SK-N-SH (cell line): Measurements from ENCODE around the gene EXOSC2. TPM values are rescaled to one million over a fixed set of nuclear protein-coding genes. Genes with fewer than 3 reads are reported as not detected.
A peak's percentile ranks its signal among the peaks of the same experiment; 100 is the strongest.

Experiments
- CTCF ChIA-PET: fragments of 300-600, 350-600 bp; formaldehyde crosslinking; extraction: SDS; loops from one replicate; lab custom pipeline; 2021; lab: Yijun Ruan, JAX
- POLR2A ChIA-PET: fragments of 350-600 bp; sonication (Branson Sonifier 250); formaldehyde crosslinking; extraction: SDS; loops from one replicate; lab custom pipeline; 2020; ENCODE audit warnings: antibody characterized with exemption, inconsistent platforms; lab: Yijun Ruan, JAX
- DNase-seq: peaks from one replicate; pipeline ENCODE4 v3.0.0; 2012
- H2AFZ ChIP-seq: fragments of 200-600 bp; sonication (generic); 2 replicates; pipeline ENCODE4 v1.8.1; 2016; ENCODE audit warnings: antibody characterized with exemption, mild to moderate bottlenecking, low read depth
- H3F3A ChIP-seq: fragments of 200-600 bp; sonication (generic); replicated peaks from 2 replicates; pipeline ENCODE3; 2016; ENCODE audit warnings: antibody characterized with exemption, mild to moderate bottlenecking; ENCODE audit not compliant: insufficient read depth
- H3K27ac ChIP-seq, 2 experiments: fragments of 200-500 bp in 1 of 2; fragments of 200-600 bp in 1 of 2; sonication (Bioruptor generic) in 1 of 2; sonication (generic), shearing (Covaris generic) in 1 of 2; 2 replicates each; pipeline versions ENCODE4 v1.5.1 to v1.6.1; 2014 to 2016; ENCODE audit warnings: low read depth in 2 of 2, inconsistent platforms in 1 of 2, low read length in 1 of 2, mild to moderate bottlenecking in 1 of 2, mixed read lengths in 1 of 2
- H3K27me3 ChIP-seq: fragments of 200-600 bp; sonication (generic), shearing (Covaris generic); 2 replicates; pipeline ENCODE4 v1.6.1; 2016; ENCODE audit warnings: mixed run types; ENCODE audit not compliant: insufficient read depth
- H3K36me3 ChIP-seq, 2 experiments: fragments of 200-500 bp in 1 of 2; fragments of 200-600 bp in 1 of 2; sonication (Bioruptor generic) in 1 of 2; sonication (generic) in 1 of 2; replicated peaks in 1 of 2; 2 replicates each; pipeline versions ENCODE3 to v1.5.1; 2014 to 2016; ENCODE audit warnings: low read length in 1 of 2, mild to moderate bottlenecking in 1 of 2; ENCODE audit not compliant: insufficient read depth in 2 of 2, control insufficient read depth in 1 of 2
- H3K4me1 ChIP-seq, 2 experiments: fragments of 200-500 bp in 1 of 2; fragments of 200-600 bp in 1 of 2; sonication (Bioruptor generic) in 1 of 2; sonication (generic), shearing (Covaris generic) in 1 of 2; 2 replicates each; pipeline versions ENCODE4 v1.5.1 to v1.6.1; 2014 to 2016; ENCODE audit warnings: low read depth in 1 of 2, low read length in 1 of 2, mixed run types in 1 of 2; ENCODE audit not compliant: insufficient read depth in 2 of 2, control insufficient read depth in 1 of 2
- H3K4me2 ChIP-seq: fragments of 200-600 bp; sonication (generic), shearing (Covaris generic); 2 replicates; pipeline ENCODE4 v1.6.1; 2017; ENCODE audit warnings: mixed run types
- H3K4me3 ChIP-seq, 2 experiments: fragments of 200-500 bp in 1 of 2; fragments of 200-600 bp in 1 of 2; sonication (Bioruptor generic) in 1 of 2; sonication (generic), shearing (Covaris generic) in 1 of 2; 2 replicates each; pipeline versions ENCODE4 v1.5.1 to v1.8.1; 2014 to 2016; ENCODE audit warnings: low read depth in 2 of 2, inconsistent platforms in 1 of 2, low read length in 1 of 2, mild to moderate bottlenecking in 1 of 2, mixed read lengths in 1 of 2, moderate library complexity in 1 of 2
- H3K79me2 ChIP-seq: fragments of 200-600 bp; sonication (generic); 2 replicates; pipeline ENCODE4 v1.8.1; 2017; ENCODE audit warnings: mild to moderate bottlenecking; ENCODE audit not compliant: insufficient read depth
- H3K9ac ChIP-seq: fragments of 200-600 bp; sonication (generic); 2 replicates; pipeline ENCODE4 v1.6.1; 2017; ENCODE audit warnings: mixed run types
- H3K9me2 ChIP-seq: fragments of 200-600 bp; sonication (generic); 2 replicates; pipeline ENCODE4 v1.6.1; 2017; ENCODE audit warnings: mixed run types
- H3K9me3 ChIP-seq: fragments of 200-600 bp; sonication (generic); 2 replicates; pipeline ENCODE4 v1.6.1; 2017; ENCODE audit warnings: mixed run types, mild to moderate bottlenecking, moderate library complexity
- H4K20me1 ChIP-seq: fragments of 200-600 bp; sonication (generic); 2 replicates; pipeline ENCODE4 v1.6.1; 2017; ENCODE audit warnings: mild to moderate bottlenecking, mixed run types; ENCODE audit not compliant: insufficient read depth
- CTCF ChIP-seq: fragments of 200-600 bp; sonication (generic); IDR thresholded peaks from 2 replicates; pipeline ENCODE4 v1.6.1; 2017; ENCODE audit warnings: antibody characterized with exemption, mild to moderate bottlenecking, moderate library complexity
- ELF1 ChIP-seq: IDR thresholded peaks from 2 replicates; pipeline ENCODE4 v1.4.0; 2012
- FOXM1 ChIP-seq: IDR thresholded peaks from 2 replicates; pipeline ENCODE4 v1.4.0; 2012; ENCODE audit warnings: low read depth, mild to moderate bottlenecking
- GABPA ChIP-seq: IDR thresholded peaks from 2 replicates; pipeline ENCODE4 v1.4.0; 2012; ENCODE audit warnings: low read depth, mild to moderate bottlenecking
- MXI1 ChIP-seq: IDR thresholded peaks from 2 replicates; pipeline ENCODE4 v1.6.1; 2012; ENCODE audit warnings: mild to moderate bottlenecking, low read depth, low read length, improper control_type of control experiment
- NRF1 ChIP-seq: IDR thresholded peaks from 2 replicates; pipeline ENCODE4 v1.6.1; 2012; ENCODE audit warnings: low read depth, mild to moderate bottlenecking, low read length
- RAD21 ChIP-seq: IDR thresholded peaks from 2 replicates; pipeline ENCODE4 v1.6.1; 2012; ENCODE audit warnings: mild to moderate bottlenecking, low read length
- RCOR1 ChIP-seq: fragments of 150-350 bp; IDR thresholded peaks from 2 replicates; pipeline ENCODE4 v1.6.1; 2017; ENCODE audit warnings: antibody characterized with exemption, low read length
- RFX5 ChIP-seq: IDR thresholded peaks from 2 replicates; pipeline ENCODE4 v1.6.1; 2012; ENCODE audit warnings: mild to moderate bottlenecking, improper control_type of control experiment, low read length
- SIN3A ChIP-seq: IDR thresholded peaks from 2 replicates; pipeline ENCODE4 v1.6.1; 2012; ENCODE audit warnings: low read depth, mild to moderate bottlenecking, low read length, moderate library complexity, borderline replicate concordance
- YY1 ChIP-seq: IDR thresholded peaks from 2 replicates; pipeline ENCODE4 v1.4.0; 2012; ENCODE audit warnings: low read depth, mild to moderate bottlenecking
- WGBS: methylation state at CpG from one replicate; pipeline ENCODE4 v1.1.6; 2017; ENCODE audit warnings: low lambda C conversion rate; 5-methylcytosine and 5-hydroxymethylcytosine counted together
- polyA plus RNA-seq, 3 experiments: library from polyadenylated mRNA; depleted of rRNA; stranded (reverse); fragments of >200 nt; gene quantifications; 2 replicates each; pipeline ENCODE4 v1.2.3, GENCODE V29; 2012

The EXOSC2 gene
- polyA plus RNA-seq, 1 of the 3 experiments (the other 2 are of a cell fraction) = 28.7 TPM

GRCh38 chr9:130694205-130694604, 625 bp downstream of the EXOSC2 start:
- Histone ChIP-seq H3F3A (peaks cover 23% of the 10 kb centered on the region), H3K36me3 (peaks cover 11 to 20% of the 10 kb centered on the region in 2 experiments), H3K4me2 (peak overlapping the region; percentile 83), H3K9me3 (no peaks in the 10 kb centered on the region), H3K27ac (peak overlapping the region; percentile 16 to 72; a peak in 2 of 4 replicates), H3K79me2 (peaks cover 35% of the 10 kb centered on the region), H3K9me2 (no peaks in the 10 kb centered on the region), H4K20me1 (no peaks in the 10 kb centered on the region; the same call in none of the 2 replicates), H3K4me3 (peak overlapping the region; percentile 70 to 76), H3K4me1 (peaks cover 0 to 22% of the 10 kb centered on the region in 2 experiments; a peak in 2 of 4 replicates), H2AFZ (0 out of 2 replicates have a peak overlapping the region, but pooled peaks have one; percentile 11), H3K27me3 (no peaks in the 10 kb centered on the region), H3K9ac (peak overlapping the region; percentile 81)
- ChIA-PET CTCF (interaction anchor here (1.8 to 10.5 kb wide), 4 partner anchors 10 to 21 kb away, joined by 5 to 58 read pairs (median 16); no protein-coding TSS in a partner anchor), POLR2A (interaction anchor here (0.5 to 1.5 kb wide), 2 partner anchors 8 to 337 kb away, joined by 3 read pairs; no protein-coding TSS in a partner anchor)
- TF ChIP-seq RFX5 (no peak), GABPA (no peak), RAD21 (no peak), YY1 (no peak), NRF1 (no peak)
- no peak for DNase-seq
- 3% methylated on average over 8 of the region's 8 CpGs for WGBS

DNA sequence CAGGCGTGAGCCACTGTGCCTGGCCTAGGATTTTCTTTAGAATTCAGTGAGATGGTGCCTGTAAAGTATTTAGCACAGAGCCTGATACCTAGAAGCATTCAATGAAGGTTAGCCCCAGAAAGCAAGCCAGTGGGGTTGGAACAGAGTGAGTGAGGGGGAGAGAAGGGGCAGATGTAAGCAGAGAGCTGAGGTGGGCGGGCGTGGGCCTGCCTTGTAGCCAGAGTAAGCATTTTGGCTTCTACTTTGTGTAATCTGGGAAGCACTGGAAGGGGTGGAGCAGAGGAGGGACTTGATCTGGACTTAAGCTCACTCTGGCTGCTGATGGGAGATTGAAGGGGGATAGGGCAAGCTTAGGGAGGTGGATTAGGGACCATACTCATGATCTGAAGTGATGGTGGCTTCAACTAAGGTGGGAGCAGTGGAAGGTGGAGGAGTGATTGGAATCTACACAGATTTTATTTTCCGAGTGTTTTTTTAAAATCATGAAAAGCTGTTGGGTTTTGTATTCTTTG, 2.6 kb downstream of the EXOSC2 start:
- peaks cover 12% of the 10 kb centered on the region for H3F3A ChIP-seq
- ChIA-PET POLR2A (no interaction called here), CTCF (interaction anchor here (1.2 to 10.5 kb wide), 2 partner anchors 11 to 12 kb away, joined by 3 to 58 read pairs; no protein-coding TSS in a partner anchor)
- peaks cover 11 to 29% of the 10 kb centered on the region in 2 experiments for H3K36me3 ChIP-seq
- DNase-seq = no peak
- H3K4me1 ChIP-seq = peaks cover 0 to 19% of the 10 kb centered on the region in 2 experiments; a peak in 2 of 4 replicates
- 97% methylated on average over 4 of the region's 4 CpGs for WGBS
- no peaks in the 10 kb centered on the region for H3K9me2 ChIP-seq
- peaks cover 35% of the 10 kb centered on the region for H3K79me2 ChIP-seq
- H3K4me2 ChIP-seq = no peak overlapping the region
- TF ChIP-seq GABPA (no peak), MXI1 (no peak), NRF1 (no peak), FOXM1 (no peak), YY1 (no peak), RCOR1 (no peak), CTCF (no peak), ELF1 (no peak), SIN3A (no peak)
- H3K27ac ChIP-seq = no peak overlapping the region
- H2AFZ ChIP-seq = no peak overlapping the region
- H3K9me3 ChIP-seq = no peaks in the 10 kb centered on the region
- H3K4me3 ChIP-seq = no peak overlapping the region
- no peak overlapping the region for H3K9ac ChIP-seq
- no peaks in the 10 kb centered on the region for H3K27me3 ChIP-seq
- H4K20me1 ChIP-seq = no peaks in the 10 kb centered on the region; the same call in none of the 2 replicates
